Activated naive CD4-positive, alpha-beta T cell treated with anti-CD3 and anti-CD28 coated beads, Interleukin-2, amount 50 U/mL, for 16 hours (primary cell): ENCODE measurements around the gene LIME1.
"Not testable (repeated sequence)": the region's sequence is repeated elsewhere in the genome, so short reads cannot be mapped to it uniquely, and the experiment has no call there.

Experiments
- DNase-seq: peaks from one replicate; pipeline ENCODE4 v3.0.0-alpha.2; 2020

The LIME1 gene

GRCh38 chr20:63775096-63775978 lies 38.9 kb downstream of the LIME1 start:
- DNase-seq: peak; percentile 35

GRCh38 chr20:63776875-63777274 lies 40.4 kb downstream of the LIME1 start:
- not testable (repeated sequence) for DNase-seq

GRCh38 chr20:63777614-63778013 lies 41.1 kb downstream of the LIME1 start:
- no peak for DNase-seq

GRCh38 chr20:63778034-63778752 lies 41.7 kb downstream of the LIME1 start:
- no peak for DNase-seq

DNA sequence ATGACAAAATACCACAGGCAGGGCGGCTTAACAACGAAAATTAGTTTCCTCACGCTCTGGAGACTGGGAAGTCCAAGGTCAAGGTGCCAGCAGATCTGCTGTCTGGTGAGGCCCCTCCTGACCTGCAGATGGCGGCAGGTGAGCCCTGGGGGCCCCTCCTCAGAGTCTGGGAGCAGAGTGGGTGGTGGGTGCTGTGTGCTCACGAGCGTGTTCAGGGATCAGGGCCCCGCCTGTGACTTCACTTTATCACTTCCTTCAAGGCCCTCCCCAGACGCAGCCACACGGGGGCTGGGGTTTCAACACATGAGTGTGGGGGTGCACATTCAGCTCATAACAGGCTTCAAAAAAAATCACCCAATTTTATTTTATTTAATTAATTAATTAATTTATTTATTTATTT lies 42.4 kb downstream of the LIME1 start:
- DNase-seq: no peak

DNA sequence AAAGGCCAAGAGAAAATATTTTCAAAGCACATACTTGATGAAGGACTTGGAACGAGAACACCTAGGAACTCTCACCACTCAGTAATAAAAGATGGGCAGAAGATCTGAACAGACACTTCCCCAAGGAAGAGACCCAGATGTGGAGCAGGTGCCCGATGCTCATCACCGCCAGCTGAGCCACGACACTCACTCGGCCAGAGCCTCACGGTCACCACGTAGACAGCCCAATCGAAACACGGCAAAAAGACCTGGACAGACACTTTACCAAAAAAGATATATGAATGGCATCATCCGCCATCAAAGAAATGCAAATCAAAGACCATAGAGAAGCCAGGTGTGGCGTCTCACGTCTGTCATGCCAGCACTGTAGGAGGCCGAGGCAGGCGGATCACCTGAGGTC lies 44.7 kb downstream of the LIME1 start:
- no peak for DNase-seq

DNA sequence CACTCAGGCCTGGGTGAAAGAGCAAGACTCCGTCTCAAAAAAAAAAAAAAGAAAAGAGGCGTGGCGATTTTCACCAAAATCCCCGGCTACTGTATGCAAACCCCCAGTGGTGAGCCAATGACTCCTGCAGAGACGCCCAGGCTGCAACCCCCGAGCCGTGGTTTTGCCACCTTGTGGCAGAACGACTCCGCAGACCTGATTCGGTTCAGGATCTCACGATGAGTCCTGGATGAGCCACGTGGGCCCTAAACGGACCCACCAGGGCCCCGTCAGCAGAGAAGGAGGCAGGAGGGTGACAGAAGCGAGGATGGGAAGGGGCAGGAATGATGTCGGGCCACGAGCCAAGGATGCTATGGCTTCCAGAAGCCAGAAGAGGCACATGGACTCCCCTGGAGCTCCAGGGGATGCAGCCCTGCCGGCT lies 45.6 kb downstream of the LIME1 start:
- peak; percentile 38 for DNase-seq

GRCh38 chr20:63782521-63782971 lies 46.1 kb downstream of the LIME1 start:
- DNase-seq: no peak

GRCh38 chr20:63783970-63784369 lies 47.5 kb downstream of the LIME1 start:
- no peak for DNase-seq

DNA sequence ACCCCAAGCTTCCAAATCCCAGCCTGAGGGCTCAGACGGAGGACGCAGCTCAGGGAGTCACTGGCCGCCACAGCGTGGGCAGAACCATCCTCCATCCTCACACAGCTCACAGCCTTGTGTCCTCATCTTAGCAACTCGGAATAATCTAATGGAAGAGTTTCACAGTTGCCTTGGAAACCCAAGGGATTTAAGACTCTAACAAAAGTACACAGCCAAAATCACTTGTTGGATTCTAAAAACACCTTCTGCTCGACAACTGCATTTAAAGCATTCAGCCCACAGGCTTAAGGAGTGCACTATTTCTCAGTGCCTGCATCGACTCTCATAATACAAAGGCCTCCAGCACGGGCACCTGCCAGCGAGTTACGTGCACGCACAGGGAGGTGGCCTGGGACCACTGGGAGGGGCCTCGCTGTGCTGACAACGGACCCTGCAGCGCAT lies 49.2 kb downstream of the LIME1 start:
- DNase-seq: no peak

GRCh38 chr20:63787302-63787701 lies 50.8 kb downstream of the LIME1 start:
- DNase-seq: no peak

DNA sequence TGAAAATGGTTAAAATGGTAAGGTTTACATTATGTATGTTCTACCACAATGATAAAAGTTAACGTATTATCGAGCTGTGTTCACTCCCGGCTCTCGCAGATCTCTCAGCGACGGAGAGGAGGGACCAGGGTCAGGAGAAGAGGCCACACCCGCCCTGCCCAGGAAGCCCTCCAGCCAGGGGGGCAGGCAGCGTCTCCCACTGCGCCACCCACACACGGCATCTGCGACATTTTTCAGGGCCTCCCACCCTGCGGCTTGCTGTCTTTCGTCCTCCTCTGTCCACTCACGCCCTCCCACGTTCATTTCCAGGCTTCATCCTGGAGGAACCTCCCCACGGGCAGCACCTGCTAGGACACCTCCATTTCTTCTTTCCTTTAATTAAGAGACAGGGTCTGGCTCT lies 51.3 kb downstream of the LIME1 start:
- DNase-seq: no peak
